CD4-positive, alpha-beta T cell treated with Interleukin-2 at 100 ng/mL for 4 hours (primary cell): ENCODE data around the gene CACNA1C.

Source experiments
- DNase-seq: peaks from one replicate; pipeline ENCODE4 v3.0.0-alpha.2; 2020; ENCODE audit warnings: low spot score

CACNA1C gene

DNA sequence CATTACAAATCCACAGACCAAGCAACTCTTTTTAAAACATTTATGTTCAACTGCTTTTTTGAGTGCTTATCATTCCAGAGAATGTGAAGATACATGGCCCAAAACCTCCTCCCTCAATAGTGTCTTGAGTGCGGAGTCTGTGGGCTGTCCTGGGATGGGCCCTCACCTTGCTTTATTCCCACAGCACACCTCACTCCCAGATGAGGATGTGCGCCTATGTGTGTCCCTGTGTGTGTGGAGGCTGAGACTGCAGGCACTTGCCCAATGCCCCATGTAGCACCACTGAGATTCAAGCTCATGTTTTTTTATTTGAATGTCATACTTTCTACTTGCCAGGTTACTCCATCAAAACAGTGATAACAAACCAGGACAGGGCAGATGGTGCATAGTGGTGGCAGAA is 291.7 kb downstream of the CACNA1C start:
- DNase-seq, result no peak

DNA sequence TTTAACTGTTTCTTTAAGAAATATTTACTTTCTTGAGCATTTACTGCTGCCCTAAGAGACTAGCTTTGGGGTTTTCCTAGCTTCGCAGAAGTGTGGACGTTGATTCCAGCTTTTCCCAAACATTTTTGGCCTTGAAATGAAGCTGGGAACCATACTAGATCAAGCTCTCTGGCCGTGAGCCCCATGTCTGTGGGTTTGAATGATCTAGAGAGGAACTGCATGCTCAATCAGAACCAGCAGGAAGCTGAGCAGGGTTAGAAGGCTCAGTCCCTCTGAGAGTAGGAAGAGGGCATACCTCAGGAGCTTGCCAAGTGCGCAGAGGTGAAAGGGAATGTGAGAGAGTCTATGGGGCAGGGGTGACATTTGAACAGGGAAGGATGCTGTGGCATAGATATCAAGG is 292.1 kb downstream of the CACNA1C start:
- DNase-seq, result no peak

DNA sequence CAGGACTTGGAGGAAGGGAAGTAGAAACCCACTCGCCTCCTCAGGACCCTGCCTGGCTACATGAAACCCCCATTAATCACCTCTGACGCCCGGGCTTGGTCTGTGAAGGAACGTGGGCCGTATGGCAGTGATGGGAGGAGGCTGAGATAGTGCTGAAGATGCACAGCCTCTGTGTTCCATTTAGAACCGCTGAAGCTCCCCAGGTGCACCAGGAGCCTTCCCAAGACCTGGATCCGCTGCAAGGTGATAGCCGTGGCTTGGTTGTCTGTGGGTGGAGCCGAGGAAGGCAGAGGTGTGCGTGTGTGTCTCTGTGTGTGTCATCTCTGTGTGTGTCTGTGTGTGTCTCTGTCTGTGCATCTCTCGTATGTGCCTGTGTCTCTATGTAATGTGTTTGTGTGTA is 293.1 kb downstream of the CACNA1C start:
- DNase-seq, result no peak

DNA sequence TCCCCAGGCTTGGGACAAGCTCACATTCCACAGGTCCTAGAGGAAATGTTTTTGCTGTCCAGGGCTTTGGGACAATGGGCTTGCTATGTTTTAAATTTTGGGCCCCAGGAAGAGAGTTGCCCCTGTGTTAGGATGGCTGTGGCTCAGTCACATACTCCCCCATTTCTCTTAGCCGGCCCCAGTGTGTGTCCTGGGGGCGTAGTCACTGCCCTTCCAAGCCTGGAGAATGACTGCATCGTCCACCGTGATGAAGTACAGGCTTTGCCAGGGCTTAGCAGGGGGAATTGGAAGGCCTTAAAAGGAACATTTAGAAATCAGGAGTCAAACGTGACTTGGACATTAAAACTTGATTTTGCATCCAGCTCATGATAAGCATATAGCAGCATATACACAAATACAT is 293.6 kb downstream of the CACNA1C start:
- DNase-seq, result no peak

DNA sequence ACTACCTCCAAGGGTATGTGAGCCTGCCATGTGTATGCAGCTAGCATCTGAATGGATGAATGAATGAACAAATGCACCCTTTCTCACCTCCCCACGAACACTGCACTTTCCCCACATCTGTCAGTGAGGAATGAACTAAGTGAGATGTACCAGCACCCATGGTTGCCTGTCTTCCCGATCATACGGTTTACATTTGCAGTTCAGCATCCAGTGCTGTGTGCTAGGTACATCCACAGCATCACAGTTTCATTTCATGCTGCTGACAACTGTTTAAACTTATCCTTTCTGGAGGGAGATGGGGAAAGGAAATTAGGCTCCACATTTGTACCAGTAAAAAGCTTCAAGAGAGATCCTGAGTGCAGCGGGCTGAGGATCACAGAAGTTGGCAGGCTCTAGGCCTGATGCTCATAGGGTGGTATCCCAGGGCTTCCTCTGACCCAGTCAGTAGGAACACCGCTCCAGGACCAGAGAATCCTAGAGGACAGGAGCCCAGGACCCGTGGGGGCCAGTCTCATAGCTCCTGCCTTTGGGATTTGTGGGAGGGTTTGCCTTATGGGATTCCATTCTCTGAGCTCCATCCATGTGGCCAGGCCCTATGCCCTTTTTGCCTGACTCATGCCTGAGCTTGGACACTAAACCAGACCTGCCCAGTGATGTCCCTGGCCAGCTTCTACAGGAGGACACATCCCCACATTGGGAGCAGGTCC is 294.5 kb downstream of the CACNA1C start:
- no peak for DNase-seq

DNA sequence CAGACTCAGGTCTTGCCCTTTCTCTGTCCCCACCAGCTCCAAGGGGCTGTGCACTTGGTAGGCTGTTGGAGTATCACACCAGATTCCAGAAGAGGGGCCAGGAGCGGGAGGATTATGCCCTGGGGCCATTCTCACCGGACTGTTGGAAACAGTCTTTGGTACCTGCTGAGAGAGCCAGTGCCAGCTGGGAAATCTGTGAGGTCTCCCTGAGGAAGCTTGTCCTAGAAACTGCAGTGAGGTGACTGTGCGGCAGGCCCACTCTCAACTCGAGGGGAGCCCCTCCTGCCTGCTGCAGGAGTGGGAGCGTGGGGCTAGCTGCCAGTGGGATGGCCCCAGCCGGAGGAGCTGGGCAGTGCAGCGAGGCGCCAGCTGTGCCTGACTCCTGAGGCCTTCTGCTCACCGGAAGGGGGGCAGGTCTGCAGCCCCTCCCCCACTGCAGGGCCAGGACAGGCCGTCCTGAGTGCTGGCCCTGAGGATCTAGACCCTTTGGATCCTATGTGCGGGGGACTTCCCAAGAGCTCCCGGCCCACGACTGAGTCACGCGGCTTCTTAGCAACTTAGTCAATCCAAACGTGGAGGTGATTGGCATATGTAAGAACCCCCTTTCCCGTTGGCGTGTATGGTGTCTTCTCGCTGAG is 295.2 kb downstream of the CACNA1C start:
- no peak for DNase-seq

DNA sequence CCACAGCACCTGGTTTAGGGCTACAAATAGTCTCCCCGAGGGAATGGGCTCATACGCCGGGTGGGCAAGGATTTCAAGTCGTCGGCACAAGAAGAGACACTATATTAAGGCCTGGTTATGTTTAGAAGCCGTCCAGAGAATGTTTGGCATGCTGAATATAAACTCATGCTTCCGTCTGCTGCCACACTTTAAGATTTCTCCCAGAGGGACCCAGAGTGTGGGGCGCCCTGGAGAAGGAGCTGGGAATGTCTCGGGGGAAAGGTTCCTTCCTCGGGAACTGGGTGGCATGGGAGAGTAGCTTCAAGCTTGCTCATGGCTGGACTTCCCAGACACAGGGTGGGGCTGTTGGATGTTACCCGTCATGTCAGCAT is 295.7 kb downstream of the CACNA1C start:
- no peak for DNase-seq

DNA sequence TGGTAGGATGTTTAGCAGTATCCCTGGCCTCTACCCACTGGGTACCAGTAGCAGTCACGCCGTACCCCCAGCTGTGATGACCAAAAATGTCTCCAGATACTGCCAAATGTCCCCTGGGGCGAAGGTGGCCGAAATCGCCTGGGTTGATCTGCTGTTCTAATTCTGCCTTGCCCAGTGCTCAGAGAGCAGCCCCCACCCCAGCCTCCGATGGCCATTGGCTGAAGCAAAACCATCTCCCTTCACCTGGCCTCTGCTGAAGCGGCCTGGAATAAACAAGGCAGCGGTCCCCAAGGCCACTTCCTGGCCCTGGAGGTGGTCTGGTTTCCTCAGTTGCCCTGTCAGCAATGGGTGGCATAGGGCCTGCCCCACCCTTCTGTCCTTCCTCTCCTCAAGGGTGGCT is 298.4 kb downstream of the CACNA1C start:
- no peak for DNase-seq

DNA sequence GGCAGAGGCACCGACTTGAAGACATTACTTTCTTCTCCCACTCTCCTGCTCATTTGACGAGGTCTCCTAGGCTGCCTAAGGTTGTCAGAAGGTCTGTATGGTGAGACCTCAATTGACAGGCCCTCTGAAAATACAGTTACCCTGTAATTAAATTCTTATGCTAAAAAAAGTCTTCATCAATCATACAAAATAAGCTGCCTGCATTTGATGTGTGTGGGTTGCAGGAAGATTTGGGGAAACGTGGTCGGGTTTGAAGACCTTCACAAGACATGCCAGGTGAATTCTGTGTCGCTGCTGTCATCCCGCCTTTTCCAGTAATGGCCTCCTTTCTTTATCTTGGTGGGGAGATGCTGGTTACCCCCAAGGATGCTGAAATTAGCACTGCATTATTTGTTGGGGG is 299.4 kb downstream of the CACNA1C start:
- no peak for DNase-seq

DNA sequence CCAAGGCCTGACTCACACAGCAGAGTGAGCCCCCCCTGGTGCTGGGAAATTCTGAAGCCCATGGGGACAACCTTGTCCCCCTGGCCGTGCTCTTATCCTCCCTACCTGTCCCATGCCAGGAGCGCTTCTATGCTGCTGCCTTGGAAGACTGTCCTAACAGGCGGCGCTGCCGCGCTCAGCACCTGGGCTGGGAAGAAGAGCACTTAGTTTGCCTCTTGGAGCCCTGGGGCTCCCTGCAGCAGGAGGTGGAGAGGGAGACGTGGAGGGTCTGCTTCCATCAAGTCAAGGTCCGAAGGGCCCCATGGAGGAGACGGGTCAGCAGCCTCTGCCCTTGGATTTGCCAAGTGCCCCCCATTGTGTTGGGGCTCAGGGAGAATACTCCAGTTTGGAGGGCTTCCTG is 300.5 kb downstream of the CACNA1C start:
- DNase-seq, result no peak

DNA sequence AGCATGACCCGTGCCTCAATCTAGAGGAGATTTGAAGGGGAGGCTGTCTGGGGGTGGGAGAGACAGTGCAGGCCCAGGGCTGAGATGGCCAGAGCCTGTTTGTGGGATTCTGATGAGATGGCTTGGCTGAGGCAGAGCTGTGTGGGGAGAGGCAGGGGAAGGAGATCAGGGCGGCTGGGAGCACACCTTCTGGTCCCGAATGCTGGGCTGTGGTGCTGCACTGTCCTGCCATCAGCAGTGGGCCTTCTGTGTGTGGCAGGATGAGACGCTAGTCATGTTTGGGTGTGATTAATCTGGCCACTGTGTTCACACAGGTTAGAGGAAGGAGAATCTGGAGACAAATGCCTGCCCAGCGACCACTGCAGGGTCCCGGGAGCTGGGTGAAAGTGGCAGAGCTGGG is 300.9 kb downstream of the CACNA1C start:
- DNase-seq, result no peak

DNA sequence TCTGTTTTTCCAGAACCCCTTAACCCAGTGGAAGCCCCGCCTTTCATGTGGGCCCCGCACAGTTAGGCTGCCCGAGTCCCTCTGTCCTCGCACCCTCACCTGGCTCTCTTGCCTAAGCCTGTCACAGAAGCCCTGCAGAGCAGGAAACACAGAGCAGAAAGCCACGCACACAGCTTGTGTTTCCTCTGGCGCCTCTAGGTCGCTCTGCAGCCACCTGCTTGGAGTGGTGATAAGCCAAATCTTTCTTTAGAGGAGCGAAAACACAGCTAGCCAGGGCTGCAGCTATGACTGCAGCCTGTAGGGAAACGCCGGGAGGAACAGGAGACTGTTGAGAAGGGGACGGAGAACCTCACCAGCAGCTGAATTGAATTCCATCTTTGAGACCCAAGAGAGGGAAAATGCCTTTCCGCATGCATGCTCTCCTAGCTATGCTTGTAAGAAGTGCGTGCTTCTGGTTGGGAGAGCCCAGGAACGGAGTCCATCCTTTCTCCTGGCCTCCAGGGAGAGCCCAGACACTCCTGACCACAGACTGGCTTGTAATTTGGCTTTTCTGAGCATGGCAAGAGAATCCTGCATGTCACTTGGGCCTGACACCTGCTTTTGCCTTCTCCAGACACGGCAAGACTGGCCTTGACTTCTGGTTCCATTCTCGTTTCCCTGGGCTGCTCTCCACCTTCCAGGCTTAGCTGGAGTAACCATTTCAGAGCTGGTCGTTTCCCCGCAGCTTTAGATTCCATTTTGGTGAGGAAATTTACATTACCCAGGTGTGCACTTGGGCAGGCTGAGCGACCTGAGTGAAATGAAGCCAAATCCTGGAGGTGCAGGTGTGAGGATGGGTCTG is 301.6 kb downstream of the CACNA1C start:
- DNase-seq, result no peak

DNA sequence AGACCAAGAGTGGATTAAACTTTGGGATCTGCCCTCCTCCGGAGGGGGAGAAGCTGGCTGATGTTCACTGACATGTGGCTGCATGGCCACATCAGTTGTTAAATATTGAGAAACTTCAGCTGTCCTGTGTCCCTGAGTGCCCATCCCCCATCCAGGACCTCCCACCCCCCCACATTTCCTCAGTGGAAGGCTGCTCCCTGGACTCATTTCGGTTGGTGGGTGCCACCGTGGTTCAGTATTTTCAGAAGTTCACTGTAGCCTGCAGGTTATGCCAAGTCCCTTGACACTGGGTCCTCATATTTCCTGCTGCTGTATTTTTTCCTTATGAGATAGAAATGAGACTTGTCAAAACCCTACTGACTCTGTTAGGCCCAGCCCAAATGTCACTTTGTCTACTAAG is 302.4 kb downstream of the CACNA1C start:
- DNase-seq, result no peak

DNA sequence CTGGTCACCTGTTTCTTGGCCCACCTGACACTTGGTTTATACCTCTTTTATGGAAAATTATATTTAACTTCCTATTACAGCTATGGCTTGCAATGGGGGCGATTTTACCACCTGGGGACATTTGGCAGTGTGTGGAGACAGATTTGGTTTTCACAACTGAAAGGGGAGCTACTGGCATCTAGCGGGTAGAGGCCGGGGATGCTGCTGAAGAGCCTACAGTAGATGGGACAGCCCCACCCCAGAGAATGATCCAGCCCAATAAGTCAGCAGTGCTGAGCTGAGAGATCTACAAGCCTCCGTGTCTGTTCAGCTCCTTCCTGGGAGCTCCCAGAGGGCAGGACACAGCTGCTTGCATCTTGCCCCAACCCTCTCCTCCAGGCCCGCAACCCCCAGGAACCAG is 302.8 kb downstream of the CACNA1C start:
- no peak for DNase-seq

DNA sequence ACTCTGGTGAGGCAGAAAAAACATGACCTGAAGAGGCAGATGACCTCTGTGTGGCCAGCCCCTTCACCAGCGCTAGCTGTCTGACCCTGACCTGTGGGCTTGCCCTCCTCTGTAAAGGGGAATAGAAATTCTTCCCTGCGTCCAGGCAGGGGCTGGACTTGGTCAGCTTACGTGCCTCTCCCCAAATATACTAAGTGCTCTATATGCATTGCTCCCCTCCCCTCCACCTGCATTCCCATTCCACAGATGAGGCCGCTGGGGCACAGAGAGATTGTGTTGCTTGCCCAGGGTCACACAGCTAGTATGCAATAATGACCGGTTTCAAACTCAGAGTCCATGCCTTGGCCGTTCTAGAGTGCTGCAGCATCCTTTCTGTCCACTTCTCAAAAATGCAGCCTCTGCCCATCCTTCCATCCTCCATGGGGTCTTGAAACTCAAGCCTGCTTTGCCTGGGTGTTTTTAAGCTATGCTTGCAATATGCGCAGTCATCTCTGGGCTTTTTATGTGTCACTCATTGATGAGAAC is 303.9 kb downstream of the CACNA1C start:
- DNase-seq, result no peak

DNA sequence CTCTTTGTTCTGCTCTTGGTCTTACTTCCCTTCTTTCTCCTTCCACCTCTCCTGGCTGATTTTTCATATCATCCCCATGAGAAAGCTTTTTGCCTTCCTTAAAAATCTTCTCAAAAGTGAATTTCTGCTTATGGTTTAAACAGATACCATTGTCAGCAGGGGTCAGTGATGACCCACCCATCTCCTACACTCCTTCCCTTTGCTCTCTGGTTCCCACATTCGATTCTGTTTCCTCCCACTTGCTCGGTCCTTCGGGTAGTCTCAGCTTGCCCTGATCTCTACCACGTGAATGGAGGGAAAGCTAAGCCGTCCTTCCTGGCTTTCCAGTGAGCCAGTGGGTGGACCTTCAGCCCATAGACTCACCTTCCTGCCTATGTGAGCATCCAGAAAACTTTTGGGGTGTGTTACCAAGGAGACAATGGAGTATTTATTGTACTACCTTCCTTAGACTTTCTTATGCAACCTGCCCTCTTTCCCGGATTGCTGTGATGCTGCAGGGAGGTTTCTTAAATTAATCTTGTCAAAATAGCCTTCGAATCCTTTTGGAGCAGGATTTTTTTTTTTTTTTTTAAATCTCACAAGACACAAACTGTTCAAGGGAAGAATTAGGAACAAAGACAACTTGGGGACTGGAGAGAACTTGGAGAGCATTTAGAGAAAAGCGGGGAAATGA is 306.3 kb downstream of the CACNA1C start:
- DNase-seq, result no peak

DNA sequence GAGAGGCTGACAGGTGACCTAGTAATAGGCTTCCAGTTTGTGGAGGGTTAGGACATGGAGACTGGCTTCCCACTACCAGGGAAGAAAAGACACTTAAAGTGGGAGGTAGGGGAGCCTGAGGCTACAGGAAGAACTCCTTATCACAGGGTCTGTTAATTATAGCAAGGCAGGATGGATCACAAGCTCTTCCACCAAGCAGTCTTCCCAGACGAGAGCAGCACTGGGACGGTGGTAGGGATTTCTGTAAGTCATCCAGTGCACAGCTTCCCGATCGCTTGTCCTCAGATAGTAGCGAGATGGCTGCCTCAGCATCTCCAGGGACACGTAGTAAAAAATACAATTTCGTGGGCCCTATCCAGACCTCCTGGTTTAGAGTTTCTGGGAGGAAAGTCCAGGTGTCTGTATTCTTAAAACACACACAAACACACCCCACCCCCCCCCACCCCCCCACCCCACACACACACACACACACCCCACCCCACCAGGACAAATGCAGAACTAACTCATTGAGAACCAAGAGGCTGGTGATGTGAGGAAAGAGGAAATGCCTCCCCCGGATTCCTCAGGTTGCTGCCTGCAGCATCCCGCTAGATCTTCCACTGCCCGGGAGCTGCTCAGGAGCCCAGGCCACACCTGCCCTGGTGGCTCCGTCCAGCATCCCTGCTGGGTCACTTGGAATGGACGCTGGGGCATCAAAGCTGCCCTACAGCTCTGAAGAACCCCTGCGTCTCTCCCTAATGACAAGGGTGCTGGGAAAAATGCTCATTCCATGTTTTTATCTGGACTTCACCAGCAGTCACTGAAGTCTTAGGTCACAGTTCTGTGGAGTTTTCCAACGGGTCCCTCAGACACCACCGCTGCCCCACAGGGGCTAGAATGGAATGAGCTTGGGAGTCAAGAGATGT is 307.2 kb downstream of the CACNA1C start:
- DNase-seq, result no peak

DNA sequence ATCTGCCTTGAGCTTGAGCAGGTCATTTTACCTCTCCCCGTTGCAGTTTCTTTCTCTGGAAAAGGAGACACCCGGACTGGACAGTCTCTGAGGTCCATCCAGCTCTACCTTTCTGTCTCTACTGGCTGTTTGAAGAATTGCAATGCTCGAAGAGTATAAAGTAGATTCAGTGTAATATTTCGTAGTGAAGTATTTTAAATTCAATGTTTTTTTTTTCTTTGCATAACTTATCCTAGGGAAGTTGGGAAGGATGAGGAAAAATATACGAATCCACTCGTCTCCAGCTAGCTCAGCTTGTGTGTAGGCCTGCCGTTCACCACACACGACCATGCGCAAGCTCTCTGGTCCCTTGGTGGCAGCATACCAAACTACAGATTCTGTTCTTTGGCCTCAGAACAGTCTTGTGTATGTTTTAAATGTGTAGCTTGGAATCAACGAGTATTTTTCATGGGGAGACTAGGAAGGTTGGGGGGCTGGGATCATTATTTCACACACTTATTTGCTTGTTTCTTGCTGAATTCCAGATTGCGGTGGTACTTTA is 307.9 kb downstream of the CACNA1C start:
- DNase-seq, result no peak

DNA sequence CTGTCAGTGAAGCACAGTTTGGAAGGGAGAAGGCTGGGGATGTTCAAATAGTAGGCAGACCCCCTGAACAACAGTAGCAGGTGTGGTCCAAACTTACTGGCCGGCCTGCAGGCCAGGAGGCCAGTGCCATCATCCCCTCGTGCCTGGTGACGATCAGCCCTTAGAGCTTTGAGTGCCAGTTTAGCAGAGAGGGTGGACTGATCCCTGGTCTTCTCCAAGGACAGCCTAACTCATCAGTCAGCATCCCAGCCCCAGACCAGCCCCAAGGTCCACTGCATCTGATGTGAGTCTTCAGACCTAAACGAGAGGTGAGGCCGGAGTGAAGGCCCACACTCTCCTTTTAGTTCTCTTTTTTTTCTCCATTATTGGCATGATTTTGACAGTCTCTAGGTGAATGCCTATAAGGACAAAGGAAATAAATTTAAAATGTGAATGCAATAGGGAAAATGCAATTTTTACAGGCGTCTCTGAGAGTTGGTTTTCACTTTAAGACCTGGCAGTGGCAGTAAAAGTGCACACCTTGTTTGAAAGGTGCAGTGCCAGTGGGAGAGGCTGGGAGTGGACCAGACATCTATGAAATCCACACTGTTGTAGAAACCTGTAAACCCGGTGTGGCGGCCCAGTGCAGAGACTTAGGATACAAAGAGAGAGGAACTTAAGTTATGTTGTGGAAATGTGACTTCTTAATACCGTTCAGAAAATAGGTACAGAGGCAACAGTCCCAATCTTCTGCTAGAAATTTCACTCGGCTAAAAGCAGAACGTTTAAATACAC is 311.2 kb downstream of the CACNA1C start:
- DNase-seq, result no peak

DNA sequence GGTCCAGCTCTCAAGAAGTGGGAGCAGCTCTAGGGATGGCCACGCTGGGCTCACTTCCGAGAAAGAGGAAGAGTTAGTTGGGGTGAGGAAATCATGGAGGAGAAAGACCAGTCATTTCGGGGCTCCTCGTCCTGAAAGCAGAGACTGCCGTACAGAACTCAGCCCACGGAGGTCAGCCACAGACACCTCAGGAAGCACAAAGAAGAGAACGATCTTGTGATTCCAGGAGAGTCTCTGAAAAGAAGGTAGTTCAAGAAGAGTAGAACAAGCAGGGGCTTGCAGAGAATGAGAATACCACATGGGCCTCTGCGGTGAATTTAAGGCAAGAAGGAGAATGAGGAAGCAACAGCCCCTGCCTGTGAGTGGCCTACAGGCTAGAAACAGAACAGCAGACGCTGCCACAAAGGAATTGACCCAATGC is 311.9 kb downstream of the CACNA1C start:
- DNase-seq, result no peak
